ENCODE results near the gene ARID1A.
A peak's percentile ranks its signal among the peaks of the same experiment; 100 is the strongest.

Gene ARID1A

DNA sequence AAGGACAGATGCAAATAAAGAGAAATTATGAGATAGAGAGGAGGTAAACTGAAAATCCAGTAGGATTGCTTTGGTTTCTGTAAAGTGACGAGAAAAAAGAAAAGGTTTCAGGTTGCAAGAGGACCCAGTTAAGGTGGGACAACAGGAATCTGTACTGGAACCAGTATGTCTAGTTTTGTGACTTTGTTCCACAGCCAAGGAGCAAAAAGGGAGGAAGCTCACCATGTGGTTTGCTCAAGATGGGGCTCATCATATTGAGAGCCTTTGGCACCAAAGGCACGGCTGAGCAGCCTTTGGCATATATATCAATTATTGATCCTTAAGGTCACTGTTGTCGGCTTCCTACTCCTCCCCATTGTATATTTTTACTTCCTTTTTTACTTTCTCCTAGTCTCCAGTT is 128.9 kb downstream of the ARID1A start:
- TF ChIP-seq, protein P1, sequence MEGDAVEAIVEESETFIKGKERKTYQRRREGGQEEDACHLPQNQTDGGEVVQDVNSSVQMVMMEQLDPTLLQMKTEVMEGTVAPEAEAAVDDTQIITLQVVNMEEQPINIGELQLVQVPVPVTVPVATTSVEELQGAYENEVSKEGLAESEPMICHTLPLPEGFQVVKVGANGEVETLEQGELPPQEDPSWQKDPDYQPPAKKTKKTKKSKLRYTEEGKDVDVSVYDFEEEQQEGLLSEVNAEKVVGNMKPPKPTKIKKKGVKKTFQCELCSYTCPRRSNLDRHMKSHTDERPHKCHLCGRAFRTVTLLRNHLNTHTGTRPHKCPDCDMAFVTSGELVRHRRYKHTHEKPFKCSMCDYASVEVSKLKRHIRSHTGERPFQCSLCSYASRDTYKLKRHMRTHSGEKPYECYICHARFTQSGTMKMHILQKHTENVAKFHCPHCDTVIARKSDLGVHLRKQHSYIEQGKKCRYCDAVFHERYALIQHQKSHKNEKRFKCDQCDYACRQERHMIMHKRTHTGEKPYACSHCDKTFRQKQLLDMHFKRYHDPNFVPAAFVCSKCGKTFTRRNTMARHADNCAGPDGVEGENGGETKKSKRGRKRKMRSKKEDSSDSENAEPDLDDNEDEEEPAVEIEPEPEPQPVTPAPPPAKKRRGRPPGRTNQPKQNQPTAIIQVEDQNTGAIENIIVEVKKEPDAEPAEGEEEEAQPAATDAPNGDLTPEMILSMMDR (IDR thresholded peaks at IDR 0.05; ENCODE audit: extremely low read depth, missing control alignments): no peak
- no peak for DNase-seq (ENCODE audit: low spot score)

DNA sequence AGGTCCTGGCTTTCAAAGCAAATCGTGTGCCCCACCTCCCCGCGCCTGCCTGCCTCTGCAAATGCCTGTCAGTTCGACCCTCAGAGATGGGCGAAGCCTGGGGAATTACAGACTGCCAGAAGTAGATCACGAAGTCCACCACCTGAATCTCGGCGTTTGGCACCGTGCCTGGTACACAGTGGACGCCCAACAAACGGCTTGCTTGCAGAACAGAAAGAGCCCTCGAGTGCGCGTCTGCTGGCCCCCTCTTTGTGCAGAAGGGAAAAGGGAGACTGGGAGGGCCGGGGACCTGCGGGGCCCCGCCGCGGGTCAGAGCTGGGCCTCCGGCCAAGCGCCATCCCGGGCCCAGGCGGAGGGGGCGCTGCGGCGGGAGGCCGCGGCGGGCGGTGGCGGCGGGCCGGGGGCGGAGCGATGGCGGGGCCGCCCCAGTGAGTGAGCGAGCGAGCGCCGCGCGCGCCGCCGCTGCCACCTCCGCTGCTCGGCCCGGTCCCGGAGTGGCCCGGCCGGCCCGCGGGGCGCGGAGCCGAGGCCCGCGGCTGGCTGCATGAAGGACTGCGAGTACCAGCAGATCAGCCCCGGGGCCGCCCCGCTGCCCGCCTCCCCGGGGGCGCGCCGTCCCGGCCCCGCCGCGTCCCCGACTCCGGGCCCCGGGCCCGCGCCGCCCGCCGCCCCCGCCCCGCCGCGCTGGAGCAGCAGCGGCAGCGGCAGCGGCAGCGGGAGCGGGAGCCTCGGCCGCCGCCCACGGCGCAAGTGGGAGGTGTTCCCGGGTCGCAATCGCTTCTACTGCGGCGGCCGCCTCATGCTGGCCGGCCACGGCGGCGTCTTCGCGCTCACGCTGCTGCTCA is 130.7 kb downstream of the ARID1A start, which contains the start of gene ZDHHC18:
ZDHHC18 (plus strand) TSS at position 428 of the 845 bp plus-strand sequence; CDS start at position 545, 117 bp downstream.
- DNase-seq (ENCODE audit: low spot score): peak; percentile 94
- TF ChIP-seq, protein P1 (IDR thresholded peaks at IDR 0.05; ENCODE audit: extremely low read depth, missing control alignments): peak; percentile 72

DNA sequence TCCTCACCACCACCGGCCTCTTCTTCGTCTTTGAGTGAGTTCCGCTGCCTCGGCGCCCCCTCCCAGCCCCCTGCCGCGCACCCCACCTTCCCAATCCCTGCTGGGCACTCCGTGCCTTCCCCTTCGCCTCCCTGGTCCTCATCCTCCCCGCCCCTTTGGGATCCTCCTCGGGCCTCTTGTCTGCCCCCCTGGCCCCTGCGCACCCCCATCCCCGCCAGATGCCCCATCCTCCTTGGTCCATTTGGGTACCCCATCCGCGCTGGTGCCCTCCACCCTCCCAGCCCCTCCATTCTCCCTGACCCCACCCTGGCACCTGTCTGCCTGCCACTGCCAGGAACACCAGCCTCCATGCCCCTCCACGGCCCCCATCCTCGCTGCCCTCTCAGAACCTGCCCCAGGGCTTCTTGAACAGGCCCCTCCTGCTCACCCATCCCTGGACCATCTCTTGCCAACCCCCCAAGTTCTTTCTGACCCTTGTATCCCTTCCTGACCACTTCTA is 131.3 kb downstream of the ARID1A start:
- TF ChIP-seq, protein P1 (IDR thresholded peaks at IDR 0.05; ENCODE audit: extremely low read depth, missing control alignments): no peak
- no peak for DNase-seq (ENCODE audit: low spot score)

DNA sequence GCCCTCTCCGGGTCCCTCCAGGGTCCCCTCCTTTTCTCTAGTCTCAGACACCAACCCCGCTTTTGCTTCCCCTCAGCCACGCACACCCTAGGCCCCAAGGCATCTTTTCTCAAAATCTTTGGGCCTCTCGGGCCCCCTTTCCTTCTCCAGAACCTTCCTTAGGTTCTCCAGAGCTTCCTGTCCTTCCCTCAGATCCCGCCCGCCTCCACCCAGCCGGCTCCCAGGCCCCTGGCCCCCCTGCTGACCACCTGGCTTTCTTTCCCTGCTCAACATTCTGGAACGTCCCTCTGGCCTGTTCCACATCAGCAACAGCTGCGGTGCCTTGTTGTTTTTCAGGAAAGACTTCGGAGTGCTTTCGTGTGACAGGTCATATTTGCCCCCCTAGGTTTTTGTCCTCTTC is 131.8 kb downstream of the ARID1A start:
- DNase-seq (ENCODE audit: low spot score): no peak
- TF ChIP-seq, protein P1 (IDR thresholded peaks at IDR 0.05; ENCODE audit: extremely low read depth, missing control alignments): no peak

DNA sequence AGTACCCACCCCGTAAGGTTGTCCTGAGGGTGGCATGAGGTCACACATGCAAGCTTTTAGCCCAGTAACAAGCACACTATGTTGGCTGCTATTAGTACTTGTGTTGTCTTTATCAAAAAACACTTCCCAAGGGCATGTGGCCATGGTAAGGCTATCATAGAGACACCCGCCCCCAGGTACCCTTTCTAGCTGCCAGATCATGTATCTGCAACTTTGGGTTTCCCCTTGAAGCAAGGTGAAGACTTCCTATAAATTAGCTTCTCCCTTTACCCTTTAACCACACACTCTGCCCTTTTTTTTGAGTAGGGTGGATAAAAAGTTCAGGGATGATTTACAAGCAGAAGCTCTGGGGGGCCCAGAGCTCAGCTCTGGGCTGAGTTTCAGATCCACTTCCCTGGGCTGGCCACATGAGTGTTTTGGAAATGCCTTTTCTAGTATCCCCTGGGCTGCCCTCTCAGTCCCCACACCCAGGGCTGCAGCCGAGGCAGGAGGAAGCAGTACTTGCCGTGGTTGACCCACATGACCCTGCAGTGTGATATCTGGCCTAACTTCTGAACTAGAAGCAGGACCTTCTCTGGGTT is 132.7 kb downstream of the ARID1A start:
- DNase-seq (ENCODE audit: low spot score): peak; percentile 51
- TF ChIP-seq, protein P1 (IDR thresholded peaks at IDR 0.05; ENCODE audit: extremely low read depth, missing control alignments): no peak

DNA sequence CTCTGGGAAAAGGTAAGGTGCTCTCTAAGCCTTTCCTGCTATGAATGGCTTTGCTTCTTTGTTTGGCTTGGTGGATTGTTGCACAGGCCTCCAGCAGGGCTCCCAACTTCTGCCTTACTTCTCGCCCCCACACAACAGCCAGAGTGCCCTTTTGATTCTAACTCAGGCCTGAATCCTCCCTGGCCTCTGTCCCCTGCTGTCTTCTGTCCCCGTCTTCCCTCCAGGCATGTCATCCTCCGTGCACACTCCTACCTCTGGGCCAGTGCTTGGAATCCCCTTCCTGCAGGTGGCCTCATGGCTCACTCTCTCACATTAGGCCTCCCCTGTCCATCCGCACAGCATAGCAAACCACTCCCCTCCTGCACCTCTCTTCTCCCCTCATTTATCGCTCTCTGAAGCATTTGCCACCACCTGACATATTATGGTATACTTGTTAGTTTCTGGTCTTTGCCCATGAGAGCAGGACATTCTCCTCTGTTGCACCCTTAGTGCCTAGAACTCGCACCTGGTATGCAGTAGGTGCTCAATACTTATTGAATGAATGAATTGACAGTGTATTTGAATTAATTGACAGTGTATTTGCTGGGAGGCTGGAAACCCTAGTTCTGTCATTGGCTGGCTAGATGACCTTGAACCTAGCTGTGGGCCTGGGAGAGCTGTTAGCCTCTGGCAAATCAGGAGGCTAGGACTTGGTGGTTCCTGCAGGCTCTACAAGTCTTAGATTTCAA is 133.5 kb downstream of the ARID1A start:
- TF ChIP-seq, protein P1 (IDR thresholded peaks at IDR 0.05; ENCODE audit: extremely low read depth, missing control alignments): no peak
- no peak for DNase-seq (ENCODE audit: low spot score)
